ENCODE results near the gene CCDC187. TPM values are rescaled to one million over a fixed set of nuclear protein-coding genes. Genes with fewer than 3 reads are reported as not detected.
A peak's percentile ranks its signal among the peaks of the same experiment; 100 is the strongest.

The CCDC187 gene
- total RNA-seq, 1 donor from 2014 or later: not detected

DNA sequence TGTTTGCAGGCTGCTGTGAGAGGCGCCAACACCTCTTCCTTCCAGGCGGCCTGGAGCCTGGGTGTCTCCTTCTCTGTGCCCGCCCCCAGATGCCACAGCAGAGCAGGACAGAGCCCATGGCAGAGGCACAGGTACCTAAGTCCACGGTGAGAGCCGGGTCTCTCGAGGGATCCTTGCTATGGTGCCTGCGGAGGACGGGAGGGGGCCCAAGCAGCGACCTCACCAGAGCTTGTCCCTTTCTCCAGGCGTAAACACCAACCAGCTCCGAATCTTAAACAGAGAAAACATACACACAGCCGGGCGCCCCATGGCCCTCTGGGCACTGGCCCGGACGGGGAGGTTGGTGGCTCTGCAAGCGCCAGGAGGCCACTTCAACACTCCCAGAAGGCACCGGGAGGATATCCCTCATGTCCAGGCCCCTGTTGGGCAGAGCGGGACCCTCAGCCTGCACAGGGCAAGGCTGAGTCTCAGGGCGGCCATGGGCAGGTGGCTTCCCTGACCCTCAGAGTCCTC, 11.8 kb downstream of the CCDC187 start:
- intact Hi-C loops (cut with micrococcal nuclease): no loop called here

GRCh38 chr9:136291306-136292025, 12.4 kb downstream of the CCDC187 start:
- DNase-seq: no peak
- intact Hi-C loops (cut with micrococcal nuclease): no loop called here
- no peak for ATAC-seq

More for the DNA sequence above, 11.8 kb downstream of the CCDC187 start:
- ATAC-seq: no peak
- no peak for DNase-seq

GRCh38 chr9:136290508-136291000, 13.3 kb downstream of the CCDC187 start:
- peak; percentile 21 for DNase-seq
- intact Hi-C loops (cut with micrococcal nuclease): no loop called here

DNA sequence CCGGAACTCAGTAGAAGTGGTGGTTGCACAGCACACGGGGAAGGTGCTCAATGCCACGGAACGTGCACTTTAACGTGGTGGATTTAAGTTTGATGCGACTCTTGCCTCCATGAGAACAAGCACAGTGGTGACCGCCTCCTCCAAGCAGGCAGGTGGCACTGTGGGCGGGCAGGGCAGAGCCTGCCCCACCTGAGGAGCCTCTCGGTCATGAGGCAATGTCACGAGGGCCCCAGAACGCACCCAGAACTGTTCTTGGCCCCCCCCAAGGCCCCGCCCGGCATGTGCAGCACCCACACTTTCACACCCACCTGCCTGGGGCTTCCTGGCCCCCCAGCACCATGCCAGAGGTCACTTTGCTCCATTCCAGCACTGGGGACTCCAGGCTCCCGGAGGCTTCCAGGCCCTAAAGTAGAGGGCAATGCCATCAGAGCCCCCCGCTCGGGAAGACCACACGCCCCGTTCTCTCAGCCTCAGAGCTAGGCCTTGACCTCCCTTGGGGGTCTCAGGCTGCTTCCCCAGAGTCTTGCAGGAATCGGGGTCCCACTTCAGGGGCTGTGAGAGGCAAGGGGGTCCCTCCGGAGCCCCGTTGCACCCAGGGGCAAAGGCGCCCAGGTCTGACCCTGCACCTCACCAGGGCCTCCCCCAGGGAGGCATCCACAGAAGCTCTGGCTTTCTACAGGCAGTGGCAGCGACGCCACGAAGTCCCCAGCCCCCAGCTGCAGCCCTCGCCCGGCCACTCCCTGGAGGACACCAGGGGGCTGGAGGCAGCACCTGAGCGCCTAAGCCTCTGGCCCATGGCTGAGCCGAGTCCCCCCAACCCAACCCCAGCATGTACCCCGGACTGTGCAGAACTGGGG, 14.0 kb downstream of the CCDC187 start:
- DNase-seq (peak; percentile 17), ATAC-seq (no peak)
- intact Hi-C loops (cut with micrococcal nuclease): no loop called here

More at GRCh38 chr9:136290508-136291000, 13.3 kb downstream of the CCDC187 start:
- no peak for ATAC-seq

- DNase-seq (no peak), ATAC-seq (no peak)
- intact Hi-C loops (cut with micrococcal nuclease): no loop called here
These were observed 15.7 kb downstream of the CCDC187 start for GRCh38 chr9:136287960-136288753.

DNA sequence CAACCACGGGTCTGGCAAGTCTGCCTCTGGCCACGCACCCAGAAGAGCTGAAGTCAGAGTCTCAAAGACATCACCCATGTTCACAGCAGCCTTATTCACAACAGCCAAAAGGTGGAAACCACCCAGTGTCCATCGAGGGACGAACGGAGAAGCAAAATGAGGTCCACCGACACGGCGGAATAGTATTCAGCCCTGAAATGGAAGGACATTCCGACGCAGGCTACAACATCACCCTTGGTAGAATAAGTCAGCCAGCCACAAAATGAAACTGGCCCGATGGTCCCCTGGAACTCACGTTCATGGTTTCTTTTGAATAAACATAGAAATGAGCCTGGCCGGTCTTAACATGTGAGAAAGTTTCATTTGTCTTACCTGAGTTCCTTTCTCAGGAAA, 16.9 kb downstream of the CCDC187 start:
- ATAC-seq: no peak
- DNase-seq: no peak
- intact Hi-C loops (cut with micrococcal nuclease): no loop called here

- no peak for ATAC-seq
- DNase-seq: no peak
- intact Hi-C loops (cut with micrococcal nuclease): no loop called here
These were observed 17.4 kb downstream of the CCDC187 start for GRCh38 chr9:136286359-136286986.

DNA sequence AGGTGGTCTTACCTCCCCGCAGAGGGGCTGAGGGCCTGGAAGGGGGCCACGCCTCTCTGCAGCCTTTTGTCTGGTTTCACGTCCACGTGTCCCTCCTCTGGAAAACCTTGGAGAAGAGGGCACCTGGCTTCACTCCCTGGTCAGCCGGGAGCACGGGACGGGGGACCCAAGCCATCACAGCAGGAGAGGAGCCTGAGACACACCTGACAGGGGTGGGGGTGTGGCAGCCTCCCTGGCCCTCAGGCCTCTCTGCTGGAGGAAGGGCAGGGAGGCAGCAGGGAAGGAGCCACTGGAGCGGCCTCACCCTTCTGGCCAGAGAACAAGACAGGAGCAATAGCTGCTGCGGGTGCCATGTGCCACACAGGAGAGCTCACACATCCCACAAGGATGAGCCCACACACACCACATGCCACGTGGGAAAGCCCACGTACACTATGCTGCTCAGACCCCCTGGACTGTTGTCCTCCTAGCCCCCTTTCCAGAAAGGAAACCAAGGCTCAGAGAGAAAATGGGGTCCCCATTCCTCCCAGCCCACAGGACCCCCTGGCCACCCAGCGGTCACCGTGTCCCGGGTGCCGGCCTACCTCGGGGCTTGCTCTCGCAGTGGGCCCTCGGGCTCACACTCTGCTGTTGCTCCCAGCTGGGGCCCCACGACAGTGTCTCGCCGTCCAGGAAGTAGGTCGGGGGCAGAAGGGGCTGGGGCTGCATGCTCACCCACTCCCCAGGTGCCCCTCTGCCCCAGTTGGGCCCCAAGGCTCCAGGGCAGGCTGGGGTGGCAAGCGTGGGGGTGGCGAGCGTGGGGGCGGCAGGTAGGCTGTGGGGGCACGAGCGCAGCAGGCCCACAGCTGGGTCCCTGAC, 18.2 kb downstream of the CCDC187 start:
- ATAC-seq: no peak
- intact Hi-C loops (cut with micrococcal nuclease): no loop called here
- no peak for DNase-seq

- no peak for DNase-seq
- intact Hi-C loops (cut with micrococcal nuclease): no loop called here
- ATAC-seq: no peak
These were observed 18.9 kb downstream of the CCDC187 start for GRCh38 chr9:136284951-136285350.

GRCh38 chr9:136284311-136284710, 19.6 kb downstream of the CCDC187 start:
- DNase-seq: no peak
- intact Hi-C loops (cut with micrococcal nuclease): no loop called here

GRCh38 chr9:136283291-136284235, 20.3 kb downstream of the CCDC187 start:
- ATAC-seq (peak; percentile 97), DNase-seq (peak; percentile 84)
- intact Hi-C loops (cut with micrococcal nuclease): no loop called here

More at GRCh38 chr9:136284311-136284710, 19.6 kb downstream of the CCDC187 start:
- no peak for ATAC-seq

DNA sequence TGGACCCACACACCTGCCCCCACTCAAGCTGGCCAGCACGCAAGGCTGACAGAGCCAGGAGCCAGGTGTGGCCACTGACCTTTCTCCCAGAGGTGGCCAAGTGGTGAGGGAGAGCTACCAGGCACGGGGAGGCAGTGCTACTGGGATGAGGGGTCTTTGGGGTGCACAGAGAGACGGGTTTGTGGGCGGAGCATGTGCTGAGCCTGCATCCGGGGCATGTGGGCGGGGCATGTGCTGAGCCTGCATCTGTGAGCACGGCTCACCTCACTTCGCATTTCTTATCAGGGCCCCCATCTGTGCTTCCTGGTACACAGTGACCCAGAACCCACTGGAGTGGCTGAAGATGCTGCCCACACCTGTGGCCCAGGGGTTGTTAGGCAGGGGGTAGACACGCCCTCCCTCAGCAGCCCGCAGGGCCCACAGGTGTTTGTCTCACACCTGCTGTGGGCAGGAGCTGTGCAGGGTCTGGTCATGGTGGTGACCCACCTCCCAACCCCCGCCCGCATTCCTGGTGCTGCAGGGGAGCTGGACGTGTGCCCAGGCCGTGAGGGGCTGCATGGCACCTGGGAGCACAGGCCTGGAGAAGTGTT, 21.5 kb downstream of the CCDC187 start:
- ATAC-seq (no peak), DNase-seq (no peak)
- intact Hi-C loops (cut with micrococcal nuclease): no loop called here

DNA sequence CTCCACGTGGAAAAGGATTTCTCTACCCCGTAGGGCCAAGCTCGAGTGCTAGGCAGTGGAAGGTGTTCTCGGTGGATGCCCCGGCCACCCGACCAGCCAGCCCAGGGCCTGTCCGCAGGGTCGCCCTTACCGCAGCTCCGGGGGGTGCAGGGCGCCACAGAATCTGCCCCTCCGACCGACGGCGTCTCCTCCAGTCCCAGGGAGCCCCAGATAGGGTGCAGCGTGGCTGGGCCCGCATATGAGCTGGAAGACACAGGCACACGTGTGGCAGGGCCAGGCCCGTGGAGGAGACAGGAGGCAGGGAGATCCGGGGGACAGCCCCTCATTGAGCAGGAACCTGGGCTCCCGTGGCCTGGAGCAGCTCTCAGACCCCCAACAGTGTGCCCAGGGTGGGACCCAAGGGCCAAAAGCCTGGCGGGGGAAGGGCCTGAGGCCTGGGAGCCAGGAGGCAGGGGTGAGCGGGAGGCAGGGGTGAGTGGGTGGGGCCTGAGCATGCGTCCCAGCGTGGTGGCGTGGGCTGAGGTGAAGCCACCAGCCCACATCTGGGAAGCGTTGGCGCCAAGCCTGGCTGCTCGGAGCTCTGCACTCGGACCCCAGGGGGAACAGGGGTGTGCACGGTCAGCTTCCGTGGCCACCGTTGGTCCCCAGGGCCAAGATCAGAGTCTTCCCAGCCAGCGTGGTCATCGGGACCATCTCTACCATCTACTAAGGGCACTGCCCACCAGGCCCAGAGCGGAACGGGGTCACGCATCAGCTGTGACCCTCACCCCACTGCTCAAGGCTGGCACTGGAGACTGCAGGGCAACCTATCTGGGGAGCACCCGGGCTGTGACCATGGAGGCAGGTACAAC, 22.2 kb downstream of the CCDC187 start:
- no peak for DNase-seq
- intact Hi-C loops (cut with micrococcal nuclease): no loop called here
- no peak for ATAC-seq

GRCh38 chr9:136280535-136281315, 23.2 kb downstream of the CCDC187 start:
- intact Hi-C loops (cut with micrococcal nuclease): no loop called here
- DNase-seq: no peak
- ATAC-seq: no peak

- no peak for ATAC-seq
- intact Hi-C loops (cut with micrococcal nuclease): no loop called here
- DNase-seq: no peak
These were observed 24.4 kb downstream of the CCDC187 start for GRCh38 chr9:136279471-136279870.

Measured in left ventricle myocardium superior (tissue), 1 donor.